ENCODE measurements around the gene PTPRD.
A peak's percentile ranks its signal among the peaks of the same experiment; 100 is the strongest.
"Not testable (repeated sequence)": the region's sequence is repeated elsewhere in the genome, so short reads cannot be mapped to it uniquely, and the experiment has no call there.

Gene PTPRD

GRCh38 chr9:9170439-9171134 is 1442.2 kb downstream of the PTPRD start:
- DNase-seq (ENCODE audit: low spot score) = no peak

- peak; percentile 76 for DNase-seq (ENCODE audit: low spot score)
Observed at GRCh38 chr9:9142001-9142400, 1470.8 kb downstream of the PTPRD start.

- no peak for DNase-seq (ENCODE audit: low spot score)
Observed at GRCh38 chr9:9133526-9133925, 1479.3 kb downstream of the PTPRD start.

DNA sequence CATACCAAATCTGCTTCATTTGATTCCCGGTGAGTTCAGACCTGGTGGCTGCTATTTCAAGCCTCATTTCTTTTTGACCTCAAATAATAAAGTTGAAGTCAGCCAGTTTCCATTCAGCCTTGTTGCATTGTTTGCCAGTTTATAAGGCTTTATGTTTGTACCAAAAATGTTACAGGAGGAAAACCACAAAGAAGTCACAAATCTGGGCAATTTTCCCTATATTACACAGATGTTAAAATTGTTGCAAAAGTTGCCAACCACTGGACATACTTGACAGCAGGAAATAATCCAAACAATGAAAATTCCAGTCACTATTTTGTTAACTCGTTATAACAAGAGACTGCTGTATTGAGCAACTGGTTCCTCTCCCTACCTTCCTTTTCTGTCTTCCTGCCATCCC is 1488.2 kb downstream of the PTPRD start:
- no peak for DNase-seq (ENCODE audit: low spot score)

DNA sequence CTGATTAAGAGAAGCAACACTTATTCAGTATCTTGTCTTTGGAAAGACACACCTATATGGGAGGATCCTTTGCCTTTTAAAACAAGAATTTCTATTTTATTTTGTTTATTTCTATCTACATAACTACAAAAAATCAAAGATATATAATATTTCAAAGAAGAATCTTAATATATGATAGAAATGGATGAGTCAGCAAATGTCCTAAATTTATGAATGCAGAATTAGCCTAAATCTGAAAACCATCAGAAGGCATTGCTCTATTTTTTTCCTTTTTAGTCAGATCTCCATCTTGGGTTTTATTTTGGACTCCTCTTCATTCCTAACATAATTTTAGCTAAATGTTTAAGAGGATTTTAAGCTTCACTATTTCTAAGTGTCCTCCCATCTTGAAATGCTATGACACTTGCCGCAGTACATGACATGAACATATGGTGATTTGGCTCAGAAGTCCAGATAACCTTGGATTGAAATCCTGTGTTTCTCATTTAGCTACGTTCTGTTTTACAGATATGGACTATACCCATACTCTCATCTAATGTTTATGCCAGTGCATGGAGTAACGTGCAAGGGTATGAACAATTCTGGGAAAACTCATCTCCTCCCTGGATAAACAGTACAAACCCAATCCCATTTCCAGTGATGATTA is 1490.4 kb downstream of the PTPRD start:
- no peak for DNase-seq (ENCODE audit: low spot score)

DNA sequence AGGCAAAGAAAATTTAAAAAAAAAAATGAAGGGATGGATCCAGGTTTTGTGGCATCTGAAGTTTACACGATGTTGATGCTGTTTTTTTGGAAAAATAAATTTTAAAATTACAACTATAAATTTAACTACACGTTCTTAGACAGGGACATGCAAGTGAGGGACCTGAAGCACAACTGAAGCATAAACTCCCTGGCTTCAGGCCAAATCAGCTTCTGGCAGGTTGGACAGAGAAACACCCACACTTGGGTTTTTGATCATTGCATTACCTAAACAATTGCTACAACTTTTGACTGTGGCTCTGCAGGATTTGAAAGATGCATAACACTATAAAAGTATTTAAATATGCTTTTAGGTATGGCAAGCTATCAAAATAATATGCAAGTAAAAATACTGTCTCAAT is 1494.9 kb downstream of the PTPRD start:
- DNase-seq (ENCODE audit: low spot score) = no peak

DNA sequence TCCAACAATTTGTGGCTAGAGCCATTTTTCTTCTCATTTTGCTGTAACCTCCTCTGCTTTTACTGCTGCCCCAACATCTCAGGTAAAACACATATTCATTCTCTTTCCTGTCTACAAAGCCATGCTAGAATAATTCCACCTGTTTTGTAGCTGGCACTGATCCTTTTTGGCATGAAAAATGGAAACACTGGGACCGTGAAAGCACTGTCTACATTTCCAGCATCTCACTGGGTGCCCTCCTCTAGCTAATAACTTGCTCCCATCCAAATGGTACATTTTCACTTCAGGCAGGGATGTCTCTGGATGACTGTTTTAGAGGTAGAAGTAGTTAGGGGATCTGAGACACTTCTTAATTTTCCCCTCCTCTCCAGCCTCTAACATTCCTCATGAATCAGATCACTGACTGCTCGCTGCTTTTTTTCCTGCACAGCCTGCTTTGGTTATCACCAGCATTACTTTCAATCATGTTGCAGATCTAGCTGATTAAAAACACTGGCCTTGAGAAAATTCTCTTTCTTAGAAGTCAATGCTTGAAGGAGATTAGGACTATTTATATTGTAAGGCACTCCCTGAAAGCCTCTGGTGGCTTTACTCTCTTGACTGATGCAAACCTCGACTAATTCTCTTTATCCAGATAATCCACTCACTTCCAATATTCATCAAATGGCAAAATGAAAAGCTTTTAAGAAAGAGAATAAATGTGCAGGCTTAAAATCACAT is 1500.6 kb downstream of the PTPRD start:
- DNase-seq (ENCODE audit: low spot score) = peak; percentile 27

- no peak for DNase-seq (ENCODE audit: low spot score)
Observed at GRCh38 chr9:9108641-9109040, 1504.2 kb downstream of the PTPRD start.

DNA sequence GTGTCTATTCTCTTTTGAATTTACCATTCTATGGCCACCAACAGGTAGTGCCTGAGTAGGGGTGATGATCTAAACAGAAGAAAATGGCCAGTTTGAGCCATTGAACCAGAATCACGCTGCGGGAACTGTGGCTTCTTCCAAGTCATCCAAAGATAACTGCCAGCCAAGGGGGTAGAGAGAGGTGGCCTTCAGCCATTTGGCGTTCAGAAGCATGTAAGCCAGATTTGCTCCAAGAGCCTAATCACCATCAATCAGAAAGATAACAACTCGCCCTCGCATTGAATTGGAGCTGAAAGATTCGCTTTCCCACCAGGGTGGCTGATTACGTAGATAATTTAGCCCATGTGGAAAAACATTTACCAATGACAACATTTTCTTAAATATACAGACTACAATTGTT is 1510.5 kb downstream of the PTPRD start:
- no peak for DNase-seq (ENCODE audit: low spot score)

- DNase-seq (ENCODE audit: low spot score) = no peak
Observed at GRCh38 chr9:9100070-9100469, 1512.7 kb downstream of the PTPRD start.

GRCh38 chr9:9099646-9100045 is 1513.2 kb downstream of the PTPRD start:
- peak; percentile 36 for DNase-seq (ENCODE audit: low spot score)

DNA sequence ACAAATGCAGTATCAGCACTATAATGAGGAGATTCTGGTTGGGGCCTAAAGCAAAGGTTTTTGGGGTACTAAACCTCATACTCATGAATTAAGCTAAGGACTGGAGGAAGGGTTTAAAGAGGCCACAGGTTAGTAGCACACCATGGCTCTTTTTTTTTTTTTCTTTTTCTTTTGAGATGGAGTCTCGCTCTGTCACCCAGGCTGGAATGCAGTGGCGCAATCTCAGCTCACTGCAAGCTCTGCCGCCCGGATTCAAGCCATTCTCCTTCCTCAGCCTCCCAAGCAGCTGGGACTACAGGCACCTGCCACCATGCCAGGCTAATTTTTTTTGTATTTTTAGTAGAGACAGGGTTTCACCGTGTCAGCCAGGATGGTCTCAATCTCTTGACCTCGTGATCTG is 1515.5 kb downstream of the PTPRD start:
- DNase-seq (ENCODE audit: low spot score) = not testable (repeated sequence)

DNA sequence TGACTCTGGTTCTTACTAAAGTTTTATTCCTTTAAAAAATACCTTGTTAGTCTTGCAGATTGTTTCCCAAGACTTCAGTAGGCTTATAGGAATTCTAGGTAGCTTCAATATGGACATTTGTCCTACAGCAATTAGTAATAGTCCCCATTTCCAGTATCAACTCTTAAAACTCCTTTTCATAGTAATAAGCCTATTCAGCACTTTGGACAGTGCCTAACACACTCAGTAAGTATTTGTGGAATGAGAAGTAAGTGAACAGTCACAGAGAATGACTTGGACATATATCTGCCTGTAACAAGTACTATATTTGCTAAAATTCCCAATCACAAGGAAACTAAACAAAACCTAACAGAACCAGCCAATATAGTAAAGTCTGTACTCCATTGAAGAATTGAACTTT is 1521.4 kb downstream of the PTPRD start:
- DNase-seq (ENCODE audit: low spot score) = no peak

- peak; percentile 55 for DNase-seq (ENCODE audit: low spot score)
Observed at GRCh38 chr9:9079473-9079872, 1533.3 kb downstream of the PTPRD start.

DNA sequence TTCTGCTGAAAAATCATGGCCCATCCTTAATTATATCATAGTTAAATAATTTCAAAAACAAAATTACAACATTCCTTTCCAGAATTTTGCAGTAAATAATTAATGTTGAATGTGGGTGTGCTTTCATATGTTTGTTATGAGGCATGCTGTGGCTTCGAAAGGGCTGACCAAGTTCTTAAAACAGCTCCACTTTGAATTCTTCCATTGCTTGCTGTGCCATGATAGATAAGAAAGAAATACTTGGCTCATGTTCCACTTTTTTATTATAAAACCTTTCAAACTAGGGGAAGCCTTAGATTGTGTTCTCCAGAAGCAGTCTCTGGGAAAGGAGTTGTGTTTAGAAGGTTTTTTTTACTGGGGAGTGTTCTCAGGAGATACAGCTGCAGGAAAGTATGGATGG is 1534.5 kb downstream of the PTPRD start:
- no peak for DNase-seq (ENCODE audit: low spot score)

- DNase-seq (ENCODE audit: low spot score) = no peak
Observed at GRCh38 chr9:9061627-9062026, 1551.2 kb downstream of the PTPRD start.

- no peak for DNase-seq (ENCODE audit: low spot score)
Observed at GRCh38 chr9:9054354-9054992, 1558.3 kb downstream of the PTPRD start.

GRCh38 chr9:9045572-9045971 is 1567.2 kb downstream of the PTPRD start:
- DNase-seq (ENCODE audit: low spot score) = peak; percentile 37

DNA sequence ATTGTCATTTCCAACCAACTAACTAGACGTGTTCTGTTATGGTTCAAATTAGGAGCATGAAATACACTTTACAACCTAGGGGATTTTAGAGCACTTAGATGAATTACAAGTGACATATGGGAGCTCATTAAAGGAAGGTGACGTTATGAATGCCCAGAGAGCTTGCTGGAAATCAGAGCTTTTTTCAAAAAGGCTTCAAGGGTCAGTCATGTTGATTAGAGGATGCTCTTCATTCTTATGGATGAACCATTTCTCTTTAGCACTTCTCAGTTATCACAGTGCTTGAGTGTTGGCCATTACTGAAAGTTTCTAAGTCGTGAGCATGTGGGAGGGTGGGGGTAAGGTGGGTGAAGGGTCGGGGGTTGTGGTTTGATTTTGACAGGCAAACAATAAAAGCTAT is 1567.7 kb downstream of the PTPRD start:
- peak; percentile 34 for DNase-seq (ENCODE audit: low spot score)

DNA sequence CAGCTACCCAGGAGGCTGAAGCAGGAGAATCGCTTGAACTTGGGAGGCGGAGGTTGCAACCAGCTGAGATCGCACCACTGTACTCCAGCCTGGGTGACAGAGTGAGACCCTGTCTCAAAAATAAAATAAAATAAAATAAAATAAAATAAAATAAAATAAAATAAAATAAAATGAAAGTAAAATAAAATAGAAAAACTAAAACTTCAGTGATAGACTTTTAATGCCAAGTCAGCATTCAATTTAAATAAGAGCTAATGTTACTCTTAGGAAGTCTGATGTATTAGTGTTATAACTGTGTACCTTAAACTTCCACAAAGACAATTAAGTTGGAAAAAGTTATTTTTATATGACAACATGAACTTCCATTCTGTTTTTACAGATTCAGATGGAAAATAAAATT is 1569.0 kb downstream of the PTPRD start:
- DNase-seq (ENCODE audit: low spot score) = not testable (repeated sequence)

- DNase-seq (ENCODE audit: low spot score) = no peak
Observed at GRCh38 chr9:9041756-9042155, 1571.0 kb downstream of the PTPRD start.

DNA sequence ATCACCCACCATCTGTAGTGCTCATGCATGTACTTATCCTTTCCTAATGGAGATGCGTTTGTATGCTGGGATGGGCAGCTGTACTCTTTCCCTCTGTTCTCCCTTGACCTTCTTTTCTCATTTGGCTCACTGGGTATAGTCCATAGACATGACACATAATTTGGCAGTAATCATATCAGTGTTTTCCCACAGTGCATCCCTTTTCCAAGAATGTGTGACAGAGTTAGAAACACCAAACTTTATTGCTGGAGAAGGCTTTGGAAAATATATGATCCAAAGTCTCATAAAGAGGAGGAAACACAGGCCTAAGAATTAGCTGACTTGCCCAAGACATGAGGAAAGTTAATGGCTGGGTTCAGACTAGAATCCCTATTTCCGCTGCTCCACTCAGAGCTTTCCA is 1579.8 kb downstream of the PTPRD start:
- DNase-seq (ENCODE audit: low spot score) = no peak

- no peak for DNase-seq (ENCODE audit: low spot score)
Observed at GRCh38 chr9:9016597-9016996, 1596.2 kb downstream of the PTPRD start.
